Measurements from ENCODE around the gene PACSIN3. TPM values are rescaled to one million over a fixed set of nuclear protein-coding genes. Genes with fewer than 3 reads are reported as not detected.
A peak's percentile ranks its signal among the peaks of the same experiment; 100 is the strongest.
"Not testable (repeated sequence)": the region's sequence is repeated elsewhere in the genome, so short reads cannot be mapped to it uniquely, and the experiment has no call there.

PACSIN3 gene
- total RNA-seq, 1 donor from 2014 or later, result 263 TPM

DNA sequence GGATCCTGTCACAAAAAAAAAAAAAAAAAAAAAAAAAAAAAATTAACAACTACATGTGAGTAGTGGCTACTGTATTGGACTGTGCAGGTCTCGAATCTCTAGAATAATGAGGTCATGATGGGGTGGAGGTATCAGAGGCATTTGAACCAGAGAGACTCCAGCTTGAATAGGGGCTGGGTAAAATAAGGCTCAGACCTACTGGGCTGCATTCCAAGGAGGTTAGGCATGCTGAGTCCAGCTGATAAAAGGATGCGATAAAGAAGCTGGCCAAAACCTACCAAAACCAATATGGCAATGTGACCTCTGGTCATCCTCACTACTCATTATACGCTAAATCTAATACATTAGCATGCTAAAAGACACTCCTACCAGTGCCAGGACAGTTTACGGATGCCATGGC, 5.9 kb upstream of the PACSIN3 start:
- DNase-seq, result no peak

DNA sequence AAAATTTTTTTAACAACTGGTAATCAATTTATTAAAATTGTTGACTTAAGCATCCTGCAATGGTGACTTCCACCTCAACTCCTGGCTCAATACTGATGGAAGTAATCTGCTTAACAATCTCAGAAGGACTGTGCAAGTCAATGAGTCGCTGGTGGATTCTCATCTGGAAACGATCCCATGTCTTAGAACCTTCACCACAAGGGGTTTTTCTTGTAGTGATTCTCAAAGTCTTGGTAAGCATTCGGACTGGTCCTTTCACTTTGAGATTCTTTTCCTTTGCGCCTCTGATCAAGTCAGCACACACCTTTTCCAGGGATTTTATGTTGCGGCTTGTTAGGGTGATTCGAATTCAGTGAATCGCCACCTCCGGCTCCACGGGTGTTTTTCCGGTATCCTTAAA, 4.9 kb upstream of the PACSIN3 start:
- not testable (repeated sequence) for DNase-seq

DNA sequence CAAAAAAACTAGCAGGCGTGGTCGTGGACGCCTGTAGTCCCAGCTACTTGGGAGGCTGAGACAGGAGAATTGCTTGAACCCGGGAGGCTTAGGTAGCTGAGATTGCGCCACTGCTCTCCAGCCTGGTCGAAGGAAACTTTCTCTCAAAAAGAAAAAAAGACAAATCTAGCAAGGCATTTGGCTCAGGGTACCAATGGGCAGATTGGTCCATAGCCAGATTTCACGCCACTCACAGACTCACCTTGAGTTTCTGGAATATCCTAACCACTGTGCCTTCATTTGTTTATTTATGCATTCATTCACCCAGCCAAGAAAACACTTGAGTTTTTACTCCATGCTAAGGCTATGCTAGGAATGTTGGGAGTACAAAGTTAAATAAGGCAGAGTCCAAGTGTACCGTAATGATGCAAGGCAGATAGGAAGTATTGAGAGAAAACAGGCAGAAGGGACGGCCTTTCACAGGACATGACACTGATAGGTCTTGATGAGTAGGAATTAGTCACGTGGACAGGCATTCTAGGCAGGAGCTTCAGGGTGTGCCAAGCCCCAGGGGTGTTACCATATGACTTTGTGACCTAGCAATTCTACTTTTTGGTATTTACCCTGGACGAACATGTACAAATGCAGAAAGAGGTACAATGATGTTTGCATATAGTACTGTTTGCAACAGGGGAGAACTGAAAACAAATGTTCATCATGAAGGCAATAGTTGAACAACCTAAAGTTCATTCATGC, 3.0 kb upstream of the PACSIN3 start:
- DNase-seq, result peak; percentile 63

DNA sequence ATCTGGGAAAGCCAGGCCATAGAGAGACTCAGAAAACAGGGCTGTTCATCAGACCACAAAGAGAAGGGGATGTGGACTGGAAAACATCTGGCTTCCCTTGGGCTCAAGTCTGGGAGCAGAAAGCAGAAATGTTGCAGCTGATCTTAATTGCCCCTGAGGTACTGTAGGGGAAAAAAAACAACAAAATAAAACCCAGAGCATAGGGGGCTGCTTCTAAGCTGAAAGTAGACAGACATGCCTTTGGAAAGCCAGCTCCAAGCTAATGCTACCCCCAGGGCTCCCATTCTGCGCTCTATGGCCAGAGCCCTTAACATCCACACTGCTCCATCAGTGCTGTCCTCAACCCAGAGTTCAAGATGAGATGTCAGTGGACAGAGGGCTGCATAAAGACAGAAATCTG, 2.0 kb upstream of the PACSIN3 start:
- DNase-seq, result peak; percentile 85

DNA sequence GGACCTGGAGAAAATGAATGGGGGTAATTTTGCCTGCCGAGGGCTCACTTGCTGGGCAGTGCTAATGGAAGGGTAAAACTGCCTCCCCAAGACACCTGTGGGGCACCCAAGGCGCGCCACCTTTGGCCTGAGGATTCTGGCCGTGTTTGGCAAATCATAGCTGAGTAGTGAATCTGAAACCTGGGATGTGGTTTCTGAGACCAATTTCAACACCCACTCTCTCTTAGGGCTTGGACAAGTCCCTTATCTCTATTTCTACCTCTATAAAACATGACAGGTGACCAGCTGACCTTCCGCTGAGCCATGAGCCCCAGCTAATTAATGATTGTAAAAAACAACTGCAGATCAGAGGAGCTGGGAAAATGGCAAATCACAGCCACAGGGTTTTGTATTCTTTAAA, 1.5 kb upstream of the PACSIN3 start:
- DNase-seq, result no peak

DNA sequence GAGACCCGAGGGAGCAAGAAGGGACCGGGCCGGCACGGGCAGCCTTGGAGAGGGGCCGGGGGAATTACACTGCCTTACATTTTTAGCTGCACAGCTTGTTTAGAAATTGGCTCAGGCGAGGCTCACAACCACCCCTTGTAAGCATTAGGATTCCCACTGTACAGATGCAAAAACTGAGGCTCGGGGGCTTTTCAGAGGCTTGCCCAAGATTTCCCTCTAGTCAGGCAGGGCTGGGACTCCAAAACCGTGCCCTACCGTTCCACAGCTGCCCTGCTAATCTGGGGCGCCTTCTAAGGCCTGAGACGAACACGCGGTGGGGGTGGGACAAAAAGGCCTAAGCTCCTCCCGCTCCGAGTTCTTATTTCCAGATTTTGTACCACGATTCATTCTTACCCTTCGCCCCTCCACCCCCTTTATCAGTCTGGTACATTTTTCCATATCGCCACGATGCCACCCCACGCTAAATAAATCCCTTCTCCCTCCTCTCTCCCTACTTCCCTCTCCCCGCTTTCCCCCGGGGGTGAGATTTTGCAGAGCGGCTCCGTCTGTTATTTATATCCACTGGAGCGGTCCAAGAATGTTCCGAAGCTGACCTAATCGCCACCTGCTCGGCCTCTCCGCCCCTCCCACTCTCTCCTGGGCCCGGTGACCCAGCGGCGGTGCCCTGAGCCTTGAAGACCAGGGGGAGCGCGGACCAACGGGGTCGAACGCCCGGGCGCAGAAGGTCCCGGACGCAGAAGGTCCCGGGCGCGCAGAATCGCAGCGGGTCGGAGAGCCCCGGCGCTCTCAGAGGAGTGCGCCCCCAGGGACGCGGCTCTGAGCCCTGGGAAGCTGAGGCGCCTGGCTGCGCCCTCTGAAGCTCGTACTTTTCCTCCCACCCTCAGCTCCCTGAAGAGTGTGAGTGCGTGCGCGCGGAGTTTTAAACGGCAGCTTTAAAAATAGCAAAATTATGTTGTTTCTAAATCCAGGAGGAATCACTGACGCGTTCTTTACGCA, 764 bp upstream of the PACSIN3 start:
- DNase-seq, result peak; percentile 85

DNA sequence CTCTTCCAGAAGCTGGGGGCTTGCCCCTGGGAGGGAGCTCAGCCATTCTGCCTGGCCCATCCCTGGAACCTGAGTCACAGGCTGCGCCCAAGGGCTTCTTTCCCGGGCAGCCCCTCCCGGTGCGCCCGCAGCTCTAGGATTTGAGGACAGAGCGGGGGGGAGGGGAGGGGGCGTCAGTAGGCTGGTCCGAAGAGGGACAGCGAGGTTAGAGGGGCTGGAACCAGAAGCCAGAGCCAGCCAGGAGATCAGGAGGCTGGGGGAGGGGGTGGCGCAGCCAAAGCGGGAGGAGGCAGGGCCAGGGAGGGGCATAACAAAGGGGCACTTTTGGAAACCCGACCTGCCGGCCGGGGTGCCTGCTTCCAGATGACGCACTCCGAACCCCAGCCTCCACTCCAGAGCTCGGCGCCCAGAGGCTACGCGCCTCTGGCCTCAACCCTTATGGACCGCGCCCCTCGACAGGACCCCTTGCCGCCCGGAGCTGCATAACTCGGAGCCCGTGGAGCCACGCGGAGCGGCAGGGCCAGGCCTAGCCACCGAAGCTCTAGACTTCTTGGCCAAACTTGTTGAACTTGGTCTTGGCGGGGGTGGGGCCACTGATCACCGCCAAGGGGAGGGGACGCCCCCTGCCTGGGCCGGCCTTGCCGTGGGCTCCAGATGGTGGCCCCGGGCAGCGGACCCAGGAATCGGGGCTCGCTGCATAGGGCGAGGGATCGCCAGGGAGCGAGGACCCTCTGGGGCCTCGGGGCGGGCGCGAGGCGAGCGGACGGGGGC, 744 bp downstream of the PACSIN3 start:
- DNase-seq, result peak; percentile 89

DNA sequence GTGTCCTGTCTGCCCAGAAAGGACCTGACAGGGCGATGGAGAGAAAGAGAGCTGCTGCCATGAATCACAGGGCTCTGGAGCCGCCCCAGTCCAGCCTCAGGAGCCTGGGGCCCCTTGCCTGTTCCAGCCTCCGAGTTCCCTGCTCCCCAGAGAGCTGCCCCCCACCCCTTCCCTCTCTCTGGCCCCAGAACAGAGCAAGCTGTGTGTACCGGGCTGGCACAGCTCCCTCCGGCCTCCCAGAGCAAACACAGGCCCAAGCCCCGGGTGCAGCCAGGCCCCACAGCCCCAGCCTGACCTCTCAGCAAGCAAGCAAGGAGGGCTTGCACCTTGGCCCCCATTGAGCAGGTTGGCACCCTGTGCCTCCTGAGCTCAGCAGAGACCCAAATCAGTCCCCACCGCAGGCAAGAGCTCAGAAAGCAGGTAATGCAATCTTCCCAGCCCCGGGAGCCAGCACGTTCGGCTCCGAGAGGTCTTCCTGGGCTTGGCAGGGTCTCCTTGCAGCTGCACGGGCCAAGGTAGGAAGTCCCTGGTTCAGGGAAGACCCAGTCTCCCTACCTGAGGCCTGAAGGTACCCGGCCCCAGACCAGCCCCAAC, 1.4 kb downstream of the PACSIN3 start:
- peak; percentile 47 for DNase-seq

DNA sequence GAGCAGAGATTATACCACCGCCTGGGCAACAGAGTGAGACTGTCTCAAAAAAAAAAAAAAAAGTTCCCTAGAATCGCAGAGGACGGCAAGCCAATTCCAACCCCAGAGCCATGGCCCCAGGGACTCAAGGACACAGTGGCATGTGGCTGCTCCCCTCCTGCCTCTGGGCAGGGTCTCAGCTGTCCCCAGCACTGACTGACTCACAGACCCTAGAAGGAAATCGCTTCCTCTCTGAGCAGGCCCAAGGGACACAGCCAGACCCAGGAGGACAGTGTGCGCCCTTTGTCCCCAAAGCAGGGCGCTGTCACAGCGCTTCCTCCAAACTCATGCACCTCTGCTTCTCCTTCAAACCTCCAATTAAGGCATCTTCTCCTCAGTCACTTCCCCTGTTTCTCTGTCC, 2.3 kb downstream of the PACSIN3 start:
- peak; percentile 62 for DNase-seq

DNA sequence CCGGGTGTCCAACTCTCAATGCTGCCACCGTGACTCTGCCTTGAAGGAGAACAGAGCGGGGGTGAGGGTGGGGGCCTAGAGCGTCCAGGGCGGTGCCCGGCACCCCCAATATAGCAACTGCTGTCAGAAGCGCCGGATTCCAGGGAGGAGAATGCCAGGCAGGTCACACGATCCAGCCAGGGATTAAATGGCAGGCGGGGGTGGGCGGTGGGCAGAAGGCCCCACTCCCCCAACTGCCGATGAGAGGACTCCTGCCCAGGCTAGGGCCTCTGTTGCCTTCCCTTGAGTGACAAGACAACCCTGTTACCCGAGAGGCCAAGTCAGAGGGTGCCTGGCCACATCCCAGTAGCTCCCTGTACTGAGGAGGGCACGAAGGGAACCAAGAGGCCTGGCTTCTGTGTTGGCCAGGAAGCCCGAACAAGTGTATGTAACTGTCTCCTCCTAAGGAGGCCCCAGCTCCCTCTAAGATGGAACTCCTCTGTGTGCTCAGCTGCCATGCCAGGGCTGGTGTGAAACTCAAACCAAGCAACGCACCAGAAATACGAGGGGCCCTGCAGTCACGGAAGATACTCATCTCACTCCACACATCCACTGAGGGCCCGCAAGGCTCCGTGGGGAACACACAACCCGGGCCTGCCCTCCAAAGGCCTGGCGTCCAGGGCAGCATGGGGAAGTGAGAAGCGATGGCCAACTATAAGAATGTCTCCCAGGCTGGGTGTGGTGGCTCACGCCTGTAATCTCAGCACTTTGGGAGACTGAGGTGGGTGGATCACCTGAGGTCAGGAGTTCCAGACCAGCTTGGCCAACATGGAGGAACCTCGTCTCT, 3.0 kb downstream of the PACSIN3 start:
- DNase-seq, result peak; percentile 76

DNA sequence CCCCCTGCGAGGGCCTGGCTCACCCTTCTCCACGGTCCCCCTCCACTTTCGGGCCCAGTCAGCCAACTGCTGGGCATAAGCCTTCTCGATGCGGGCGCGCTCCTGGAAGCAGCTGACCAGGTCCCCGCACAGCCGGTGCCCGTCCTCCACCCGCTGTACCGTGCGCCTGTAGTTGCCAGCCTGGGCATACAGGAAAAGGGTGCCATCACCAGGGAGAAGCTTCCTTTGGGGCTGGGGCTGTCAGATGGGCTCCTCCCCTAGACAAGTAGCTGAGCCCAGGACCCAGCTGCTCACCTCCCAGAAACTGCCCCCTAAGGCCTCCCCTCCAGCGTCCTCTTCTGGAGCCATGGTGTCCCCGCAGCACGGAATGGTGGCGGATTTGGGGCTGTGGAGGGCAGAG, 3.9 kb downstream of the PACSIN3 start:
- peak; percentile 41 for DNase-seq

DNA sequence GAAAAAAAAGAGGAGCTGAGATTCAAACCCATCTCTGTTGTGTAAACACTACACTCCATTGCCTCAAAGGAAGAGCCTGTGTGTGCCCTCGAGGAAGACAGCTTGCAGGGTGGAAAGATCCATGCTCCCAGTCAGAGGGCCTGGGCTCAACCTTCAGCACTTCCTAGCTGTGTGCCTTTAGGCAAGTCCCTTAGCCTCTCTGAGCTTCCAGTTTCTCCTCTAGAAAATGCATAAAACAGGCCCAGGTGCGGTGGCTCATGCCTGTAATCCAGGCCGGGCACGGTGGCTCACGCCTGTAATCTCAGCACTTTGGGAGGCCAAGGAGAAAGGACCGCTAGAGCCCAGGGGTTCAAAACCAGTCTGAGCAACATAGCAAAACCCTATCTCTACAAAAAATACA, 5.0 kb downstream of the PACSIN3 start:
- no peak for DNase-seq

DNA sequence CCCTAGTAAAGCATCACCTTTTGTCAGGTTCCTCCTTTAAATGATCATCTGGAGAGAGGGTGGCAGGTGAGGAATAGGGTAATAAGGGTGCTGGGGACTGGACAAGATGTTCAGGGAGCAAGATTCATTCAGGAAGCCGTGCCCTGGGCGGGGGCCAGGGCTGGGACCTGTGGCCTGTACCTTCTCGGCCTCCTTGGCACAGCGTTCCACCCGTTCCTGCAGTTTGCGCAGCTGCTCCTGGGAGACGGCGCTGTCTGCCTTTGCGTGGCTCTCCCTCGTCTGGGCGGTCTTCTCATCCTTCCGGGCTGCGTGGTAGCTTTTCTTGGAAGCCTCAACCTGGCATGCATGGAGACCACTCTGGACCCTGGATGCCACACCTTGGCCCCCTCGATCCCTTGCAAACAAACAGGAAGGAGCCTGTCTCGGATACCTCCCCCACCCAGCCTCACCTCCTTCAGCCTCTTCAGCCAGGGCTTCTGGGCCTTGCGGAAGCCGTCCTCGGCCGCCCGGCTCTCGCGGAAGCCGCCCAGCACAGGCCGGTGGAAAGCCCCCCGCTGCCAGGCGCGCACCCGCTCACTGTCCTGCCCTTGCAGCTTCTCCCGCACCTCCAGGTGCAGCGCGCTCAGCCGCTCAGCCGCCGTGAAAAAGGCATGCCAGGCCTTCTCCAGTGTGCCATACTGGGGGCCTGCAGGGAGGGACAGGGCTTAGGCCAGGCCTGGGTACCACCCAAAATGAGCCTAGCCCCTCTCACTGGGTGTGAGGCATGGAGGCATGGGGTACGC, 6.0 kb downstream of the PACSIN3 start:
- no peak for DNase-seq

DNA sequence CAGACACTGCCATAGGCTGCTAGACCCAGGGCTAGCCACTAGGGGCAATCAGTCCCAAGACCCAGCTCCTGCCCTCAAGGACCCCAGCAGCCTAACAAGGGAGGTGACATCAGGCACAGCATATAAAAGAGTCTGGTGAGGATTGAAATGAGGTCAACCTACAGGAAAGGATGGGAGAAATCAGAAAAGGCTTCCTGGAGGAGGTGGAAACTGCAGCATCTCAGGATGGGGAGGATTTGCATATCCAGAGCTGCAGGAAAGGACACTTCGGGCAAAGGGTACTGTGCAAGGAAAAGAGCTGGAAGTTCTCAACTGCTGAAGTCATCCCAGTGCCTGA, 6.6 kb downstream of the PACSIN3 start:
- DNase-seq, result peak; percentile 46

DNA sequence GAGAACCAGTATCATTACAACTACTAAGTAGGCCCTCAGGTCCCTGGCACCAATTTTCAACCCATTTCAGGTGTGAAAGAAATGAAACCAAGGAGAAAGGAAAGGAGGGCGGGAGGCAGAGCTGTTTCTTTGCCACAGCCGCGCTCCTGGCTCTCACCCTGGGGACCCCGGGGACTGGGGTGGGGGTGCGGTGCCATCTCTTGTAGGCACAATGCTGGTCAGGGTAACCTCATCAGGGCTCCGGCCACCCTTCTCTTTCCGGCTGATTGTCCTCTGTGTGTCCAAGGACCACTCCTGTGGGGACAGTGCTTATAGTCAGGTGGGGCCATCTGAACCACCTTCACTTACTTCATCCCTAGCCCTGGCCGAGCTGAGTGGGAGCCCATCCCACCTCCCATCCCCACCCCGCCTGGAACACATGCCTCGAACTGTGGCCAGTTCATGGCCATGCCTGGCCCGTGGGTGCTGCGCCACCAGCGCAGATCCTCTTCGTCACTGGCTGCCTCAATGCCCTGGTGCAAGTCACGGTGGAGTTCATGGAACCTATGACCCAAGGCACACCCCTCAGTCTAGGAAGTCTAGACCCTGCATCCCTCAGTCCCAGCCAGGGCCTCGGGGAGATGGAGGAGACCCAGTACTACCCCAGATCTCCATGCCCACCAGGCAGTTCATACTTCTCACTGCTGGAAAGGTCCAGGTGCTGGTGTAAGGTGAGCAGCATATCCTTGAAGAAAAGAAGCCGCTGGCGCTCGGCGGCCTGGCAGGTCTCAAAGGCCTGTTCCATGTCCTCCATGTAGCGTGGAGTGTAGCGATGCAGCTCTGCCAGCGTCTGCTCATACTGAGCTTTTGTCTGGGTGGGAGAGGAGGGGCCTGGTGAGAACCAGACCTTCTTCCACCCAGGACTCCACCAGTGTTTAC, 7.2 kb downstream of the PACSIN3 start:
- DNase-seq, result no peak

DNA sequence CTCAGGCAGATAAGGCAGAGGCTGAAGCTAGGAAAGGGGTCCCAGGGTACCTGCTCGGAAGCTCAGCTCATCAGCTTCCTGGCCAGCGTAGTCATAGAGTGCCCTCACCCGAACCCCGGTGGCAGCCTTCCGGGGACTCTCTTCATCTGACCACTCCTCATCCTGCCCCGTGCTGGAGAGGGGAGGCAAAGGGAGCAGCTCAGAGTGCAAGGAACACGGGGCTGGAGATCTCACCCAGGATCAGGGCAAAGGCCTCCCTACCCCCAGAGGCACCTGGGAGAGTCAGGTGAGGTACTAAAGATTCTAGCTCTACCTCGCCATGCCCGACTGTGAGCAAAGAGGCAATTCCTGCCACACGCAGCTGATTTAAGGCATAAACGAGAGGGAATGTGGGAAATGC, 7.9 kb downstream of the PACSIN3 start:
- no peak for DNase-seq

DNA sequence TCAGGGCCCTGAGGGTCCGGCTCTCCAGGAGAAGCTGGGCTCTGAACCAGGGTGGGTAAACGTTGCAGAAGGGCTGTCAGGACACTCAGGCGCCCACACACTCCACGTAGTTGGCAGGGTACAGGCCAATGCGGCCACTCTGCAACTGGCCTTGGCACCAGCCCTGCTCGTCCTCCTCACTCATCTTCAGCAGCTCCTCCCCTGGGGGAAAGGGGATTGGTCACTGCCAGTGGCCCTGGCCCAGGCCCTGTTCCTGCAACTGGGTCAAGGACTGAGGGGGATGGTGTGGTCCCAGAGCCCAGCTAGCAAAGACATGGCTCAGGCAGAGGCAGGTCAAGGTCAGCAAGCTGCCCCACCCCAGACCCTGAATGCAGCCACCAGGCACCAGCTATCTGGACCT, 8.4 kb downstream of the PACSIN3 start:
- no peak for DNase-seq

DNA sequence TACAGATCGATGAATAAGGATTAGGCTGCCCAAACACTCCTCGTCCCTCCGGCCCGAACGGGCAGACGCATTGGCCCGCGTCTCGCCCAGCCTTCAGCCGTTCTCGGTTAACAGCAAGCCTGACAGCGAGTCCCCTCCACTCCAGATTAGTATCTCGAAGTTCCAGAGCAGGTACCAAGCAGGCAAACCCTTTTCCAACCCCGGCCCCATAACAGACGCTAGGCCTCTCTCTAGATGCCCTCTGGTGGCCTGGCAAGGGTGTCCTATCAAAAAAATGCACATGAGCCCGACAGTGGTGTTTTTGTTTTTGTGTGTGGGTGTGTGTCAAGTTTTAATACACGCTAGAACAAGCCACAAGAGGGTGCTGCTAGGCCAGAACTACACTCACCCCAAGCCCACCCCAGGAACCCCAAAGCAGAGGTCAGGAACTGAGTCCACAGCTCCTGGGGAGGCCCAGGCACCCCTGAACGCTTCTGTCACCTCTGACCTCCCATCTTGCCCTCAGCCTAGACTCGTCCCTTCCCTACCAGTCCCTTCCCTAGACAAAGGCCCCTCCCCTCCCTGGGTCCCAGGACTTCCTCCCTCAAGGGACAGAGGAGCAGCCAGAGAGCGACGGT, 8.9 kb downstream of the PACSIN3 start:
- peak; percentile 86 for DNase-seq
